ENCODE results near the gene BUD31. TPM values are rescaled to one million over a fixed set of nuclear protein-coding genes. Genes with fewer than 3 reads are reported as not detected.
A peak's percentile ranks its signal among the peaks of the same experiment; 100 is the strongest.
"Not testable (repeated sequence)": the region's sequence is repeated elsewhere in the genome, so short reads cannot be mapped to it uniquely, and the experiment has no call there.

Gene BUD31
- total RNA-seq, 2 experiments from 2014 or later = 100 to 118 TPM

DNA sequence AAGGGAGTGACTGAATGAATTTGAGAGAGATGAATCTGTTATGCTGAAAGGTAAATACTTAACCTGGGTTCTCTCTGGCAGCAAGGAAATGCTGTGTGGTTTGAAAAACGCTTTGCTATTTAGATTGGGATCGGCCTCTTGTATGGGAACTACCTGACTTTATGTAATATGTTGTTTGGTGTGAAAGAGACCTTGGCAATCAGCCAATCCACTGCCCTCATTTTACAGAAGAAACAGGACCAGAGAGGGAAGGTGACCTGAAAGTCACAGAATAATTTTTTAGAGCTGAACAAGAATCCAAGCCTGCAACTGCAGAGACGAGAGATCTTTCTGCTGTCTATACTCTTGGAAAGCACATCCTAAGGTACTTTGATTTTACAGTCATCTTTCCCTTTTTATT lies 1.0 kb downstream of the BUD31 start:
- peak overlapping the region; percentile 69 for H3K27ac ChIP-seq (ENCODE audit: low read depth, low read length, poor library complexity, severe bottlenecking)
- no peak for DNase-seq (ENCODE audit: low spot score)
- TF ChIP-seq EZH2phosphoT487 (IDR thresholded peaks at IDR 0.05; ENCODE audit: borderline replicate concordance, low read depth, low read length) = no peak
- TF ChIP-seq, protein P1, sequence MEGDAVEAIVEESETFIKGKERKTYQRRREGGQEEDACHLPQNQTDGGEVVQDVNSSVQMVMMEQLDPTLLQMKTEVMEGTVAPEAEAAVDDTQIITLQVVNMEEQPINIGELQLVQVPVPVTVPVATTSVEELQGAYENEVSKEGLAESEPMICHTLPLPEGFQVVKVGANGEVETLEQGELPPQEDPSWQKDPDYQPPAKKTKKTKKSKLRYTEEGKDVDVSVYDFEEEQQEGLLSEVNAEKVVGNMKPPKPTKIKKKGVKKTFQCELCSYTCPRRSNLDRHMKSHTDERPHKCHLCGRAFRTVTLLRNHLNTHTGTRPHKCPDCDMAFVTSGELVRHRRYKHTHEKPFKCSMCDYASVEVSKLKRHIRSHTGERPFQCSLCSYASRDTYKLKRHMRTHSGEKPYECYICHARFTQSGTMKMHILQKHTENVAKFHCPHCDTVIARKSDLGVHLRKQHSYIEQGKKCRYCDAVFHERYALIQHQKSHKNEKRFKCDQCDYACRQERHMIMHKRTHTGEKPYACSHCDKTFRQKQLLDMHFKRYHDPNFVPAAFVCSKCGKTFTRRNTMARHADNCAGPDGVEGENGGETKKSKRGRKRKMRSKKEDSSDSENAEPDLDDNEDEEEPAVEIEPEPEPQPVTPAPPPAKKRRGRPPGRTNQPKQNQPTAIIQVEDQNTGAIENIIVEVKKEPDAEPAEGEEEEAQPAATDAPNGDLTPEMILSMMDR (conservative IDR thresholded peaks at IDR 0.05; ENCODE audit: low read length) = no peak
- peaks cover 22% of the 10 kb centered on the region; the same call in 1 of the 2 replicates for H4K20me1 ChIP-seq (ENCODE audit: insufficient read depth, low read length)
- H3K9me2 ChIP-seq (ENCODE audit: insufficient read depth, low read length) = no peaks in the 10 kb centered on the region
- peak overlapping the region; percentile 95 for H3K4me2 ChIP-seq (ENCODE audit: low read length)
- H3K36me3 ChIP-seq (ENCODE audit: insufficient read depth, low read length) = peaks cover 54% of the 10 kb centered on the region
- H3K4me1 ChIP-seq (ENCODE audit: insufficient read depth, low read length, poor library complexity, severe bottlenecking) = peaks cover 32% of the 10 kb centered on the region
- ChIA-PET CTCF (ENCODE audit: unreplicated experiment) (no interaction called here), POLR2A (interaction anchor here (0.9 kb wide), 1 partner anchor 10 kb away, joined by 4 read pairs; no protein-coding TSS in a partner anchor)
- H3K4me3 ChIP-seq (ENCODE audit: low read depth, low read length, poor library complexity, severe bottlenecking) = peak overlapping the region; percentile 92
- H3K9me3 ChIP-seq (ENCODE audit: low read length) = no peaks in the 10 kb centered on the region
- peaks cover 67% of the 10 kb centered on the region for H3K79me2 ChIP-seq (ENCODE audit: insufficient read depth, low read depth, low read length)
- TSS peak; percentile 56 for BruUV-seq (replicated peaks)
- intact Hi-C loops (cut with micrococcal nuclease; ENCODE audit: unreplicated experiment) = loop anchor here (2.0 to 5.0 kb wide), 2 partner anchors 29 to 38 kb away; partner anchors contain the start of gene ARPC1B
- no peak overlapping the region for H2AFZ ChIP-seq (ENCODE audit: low read length)

DNA sequence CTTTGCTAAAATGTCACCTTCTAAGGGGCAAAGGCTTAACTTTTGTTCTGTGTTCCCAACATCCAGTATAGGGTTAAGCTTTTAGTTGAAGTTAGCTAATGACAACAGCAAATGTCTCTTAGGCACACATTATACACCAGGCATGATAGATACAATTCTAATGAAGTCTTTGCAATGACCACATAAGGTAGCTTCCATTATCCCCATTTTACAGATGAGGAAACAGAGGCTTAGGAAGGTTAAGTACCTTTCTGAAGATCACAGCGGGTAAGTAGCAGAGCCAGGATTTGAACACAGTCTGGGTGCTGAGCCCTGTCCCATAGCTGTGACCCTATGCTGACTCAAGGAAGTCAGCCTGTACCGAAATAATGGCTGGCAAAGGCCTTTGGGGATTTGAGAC lies 1.9 kb downstream of the BUD31 start:
- no TSS peak for BruUV-seq (replicated peaks)
- intact Hi-C loops (cut with micrococcal nuclease; ENCODE audit: unreplicated experiment) = no loop called here
- TF ChIP-seq EZH2phosphoT487 (IDR thresholded peaks at IDR 0.05; ENCODE audit: borderline replicate concordance, low read depth, low read length) = no peak
- TF ChIP-seq, protein P1 (conservative IDR thresholded peaks at IDR 0.05; ENCODE audit: low read length) = no peak
- H3K4me1 ChIP-seq (ENCODE audit: insufficient read depth, low read length, poor library complexity, severe bottlenecking) = peaks cover 31% of the 10 kb centered on the region
- no peak overlapping the region for H3K27ac ChIP-seq (ENCODE audit: low read depth, low read length, poor library complexity, severe bottlenecking)
- H3K4me2 ChIP-seq (ENCODE audit: low read length) = peak overlapping the region; percentile 95
- H3K4me3 ChIP-seq (ENCODE audit: low read depth, low read length, poor library complexity, severe bottlenecking) = peak overlapping the region; percentile 92
- H2AFZ ChIP-seq (ENCODE audit: low read length) = no peak overlapping the region
- ChIA-PET POLR2A (no interaction called here), CTCF (ENCODE audit: unreplicated experiment) (interaction anchor here (0.9 kb wide), 1 partner anchor 18 kb away, joined by 6 read pairs; no protein-coding TSS in a partner anchor)
- H3K9me3 ChIP-seq (ENCODE audit: low read length) = no peaks in the 10 kb centered on the region
- DNase-seq (ENCODE audit: low spot score) = no peak
- no peaks in the 10 kb centered on the region for H3K9me2 ChIP-seq (ENCODE audit: insufficient read depth, low read length)
- H4K20me1 ChIP-seq (ENCODE audit: insufficient read depth, low read length) = peaks cover 22% of the 10 kb centered on the region; the same call in 1 of the 2 replicates
- H3K36me3 ChIP-seq (ENCODE audit: insufficient read depth, low read length) = peaks cover 56% of the 10 kb centered on the region
- peaks cover 59% of the 10 kb centered on the region for H3K79me2 ChIP-seq (ENCODE audit: insufficient read depth, low read depth, low read length)

DNA sequence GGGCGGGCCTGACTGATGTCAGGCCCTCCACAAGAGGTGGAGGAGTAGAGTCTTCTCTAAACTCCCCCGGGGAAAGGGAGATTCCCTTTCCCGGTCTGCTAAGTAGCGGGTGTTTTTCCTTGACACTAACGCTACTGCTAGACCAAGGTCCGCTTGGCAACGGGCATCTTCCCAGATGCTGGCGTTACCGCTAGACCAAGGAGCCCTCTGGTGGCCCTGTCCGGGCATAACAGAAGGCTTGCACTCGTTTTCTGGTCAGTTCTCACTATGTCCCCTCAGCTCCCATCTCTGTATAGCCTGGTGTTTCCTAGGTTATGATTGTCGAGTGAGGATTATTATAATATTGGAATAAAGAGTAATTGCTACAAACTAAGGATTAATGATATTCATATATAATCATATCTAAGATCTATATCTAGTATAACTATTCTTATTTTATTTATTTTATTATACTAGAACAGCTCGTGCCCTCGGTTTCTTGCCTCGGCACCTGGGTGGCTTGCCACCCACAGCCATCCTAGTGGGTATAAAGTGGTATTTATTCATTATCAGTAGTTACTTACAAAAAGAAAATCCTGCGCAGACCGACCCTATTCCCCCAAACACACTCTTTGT lies 6.9 kb downstream of the BUD31 start:
- peak; percentile 42 for DNase-seq (ENCODE audit: low spot score)
- POLR2A ChIA-PET = interaction anchor here (0.9 kb wide), 1 partner anchor 8 kb away, joined by 3 read pairs; no protein-coding TSS in a partner anchor

More for the DNA sequence above, 6.9 kb downstream of the BUD31 start:
- H2AFZ ChIP-seq (ENCODE audit: low read length); H4K20me1 ChIP-seq (ENCODE audit: insufficient read depth, low read length); H3K4me3 ChIP-seq (ENCODE audit: low read depth, low read length, poor library complexity, severe bottlenecking); intact Hi-C loops (cut with micrococcal nuclease; ENCODE audit: unreplicated experiment); H3K9me2 ChIP-seq (ENCODE audit: insufficient read depth, low read length); H3K4me2 ChIP-seq (ENCODE audit: low read length); H3K9me3 ChIP-seq (ENCODE audit: low read length); BruUV-seq (replicated peaks); H3K79me2 ChIP-seq (ENCODE audit: insufficient read depth, low read depth, low read length); H3K27ac ChIP-seq (ENCODE audit: low read depth, low read length, poor library complexity, severe bottlenecking); CTCF ChIA-PET (ENCODE audit: unreplicated experiment); H3K4me1 ChIP-seq (ENCODE audit: insufficient read depth, low read length, poor library complexity, severe bottlenecking): not testable (repeated sequence)
- TF ChIP-seq, protein P1 (conservative IDR thresholded peaks at IDR 0.05; ENCODE audit: low read length) = peak; percentile 72
- peaks cover 95% of the 10 kb centered on the region for H3K36me3 ChIP-seq (ENCODE audit: insufficient read depth, low read length)
